ENCODE data around the gene CMBL. TPM values are rescaled to one million over a fixed set of nuclear protein-coding genes. Genes with fewer than 3 reads are reported as not detected.
A peak's percentile ranks its signal among the peaks of the same experiment; 100 is the strongest.

CMBL gene
- 12.1 and 32.9 TPM in 2 replicates for total RNA-seq (ENCODE audit: low replicate concordance)
- long read RNA-seq, transcript CMBL-201 (6 exons, 2,335 nt) = major isoform, 24 of 121 reads
- long read RNA-seq, partial matches to known transcripts = 85 of 121 reads
- long read RNA-seq, other reads (novel, unspliced or antisense) = 9 of 121 reads

- DNase-seq (ENCODE audit: extremely low spot score, unreplicated experiment) = peak; percentile 78
- no peak for TF ChIP-seq CTCF (conservative IDR thresholded peaks at IDR 0.05)
- Mint-ChIP-seq H3K27ac (peak within 1 kb of the TSS; percentile 63), H3K4me1 (ENCODE audit: unreplicated experiment) (peaks cover 41% of the 10 kb centered on the region), H3K36me3 (peaks cover 14% of the 10 kb centered on the region), H3K9me3 (no peaks in the 10 kb centered on the region), H3K4me3 (peak within 1 kb of the TSS; percentile 91), H3K27me3 (peaks cover 6% of the 10 kb centered on the region)
Observed at GRCh38 chr5:10307206-10308148, at the start of gene CMBL. Gene CMBL, minus strand, starts transcription at chr5:10307902. Its CDS starts 17,140 bp downstream, at chr5:10290762.

GRCh38 chr5:10355071-10355889, 47.6 kb upstream of the CMBL start:
- H3K27ac Mint-ChIP-seq = peak overlapping the region; percentile 98
- H3K4me3 Mint-ChIP-seq = peak overlapping the region; percentile 99
- DNase-seq (ENCODE audit: extremely low spot score, unreplicated experiment) = no peak
- H3K9me3 Mint-ChIP-seq = peaks cover 4% of the 10 kb centered on the region
- peaks cover 10% of the 10 kb centered on the region for H3K36me3 Mint-ChIP-seq
- no peak for TF ChIP-seq CTCF (conservative IDR thresholded peaks at IDR 0.05)
- H3K4me1 Mint-ChIP-seq (ENCODE audit: unreplicated experiment) = peaks cover 30% of the 10 kb centered on the region
- no peaks in the 10 kb centered on the region for H3K27me3 Mint-ChIP-seq

GRCh38 chr5:10354048-10354872, 46.6 kb upstream of the CMBL start:
- H3K36me3 Mint-ChIP-seq = peaks cover 8% of the 10 kb centered on the region
- H3K27ac Mint-ChIP-seq = peak overlapping the region; percentile 98
- peaks cover 30% of the 10 kb centered on the region for H3K4me1 Mint-ChIP-seq (ENCODE audit: unreplicated experiment)
- DNase-seq (ENCODE audit: extremely low spot score, unreplicated experiment) = no peak
- no peak for TF ChIP-seq CTCF (conservative IDR thresholded peaks at IDR 0.05)
- peak overlapping the region; percentile 99 for H3K4me3 Mint-ChIP-seq
- H3K27me3 Mint-ChIP-seq = no peaks in the 10 kb centered on the region
- H3K9me3 Mint-ChIP-seq = peaks cover 4% of the 10 kb centered on the region

- TF ChIP-seq CTCF (conservative IDR thresholded peaks at IDR 0.05) = no peak
- peak within 1 kb of the TSS; percentile 99 for H3K4me3 Mint-ChIP-seq
- peak; percentile 98 for DNase-seq (ENCODE audit: extremely low spot score, unreplicated experiment)
Observed at GRCh38 chr5:10353241-10354047, 45.7 kb upstream of the CMBL start, which contains the start of gene MARCHF6. Gene MARCHF6, plus strand, starts transcription at chr5:10353695. Its CDS starts 204 bp downstream, at chr5:10353899.

More at GRCh38 chr5:10353241-10354047, 45.7 kb upstream of the CMBL start, which contains the start of gene MARCHF6:
- Mint-ChIP-seq H3K9me3 (peaks cover 4% of the 10 kb centered on the region), H3K36me3 (peaks cover 5% of the 10 kb centered on the region), H3K27me3 (no peaks in the 10 kb centered on the region), H3K4me1 (ENCODE audit: unreplicated experiment) (peaks cover 30% of the 10 kb centered on the region), H3K27ac (peak within 1 kb of the TSS; percentile 98)
